NCI-H524 treated with DMSO at 0.1 percent for 48 hours (cell line): ENCODE data around the gene ICAM3.
"Not testable (repeated sequence)": the region's sequence is repeated elsewhere in the genome, so short reads cannot be mapped to it uniquely, and the experiment has no call there.

Experiments
- DNase-seq: peaks from one replicate; lab custom pipeline; 2025; lab: John Stamatoyannopoulos, UW

ICAM3 gene, protein sequence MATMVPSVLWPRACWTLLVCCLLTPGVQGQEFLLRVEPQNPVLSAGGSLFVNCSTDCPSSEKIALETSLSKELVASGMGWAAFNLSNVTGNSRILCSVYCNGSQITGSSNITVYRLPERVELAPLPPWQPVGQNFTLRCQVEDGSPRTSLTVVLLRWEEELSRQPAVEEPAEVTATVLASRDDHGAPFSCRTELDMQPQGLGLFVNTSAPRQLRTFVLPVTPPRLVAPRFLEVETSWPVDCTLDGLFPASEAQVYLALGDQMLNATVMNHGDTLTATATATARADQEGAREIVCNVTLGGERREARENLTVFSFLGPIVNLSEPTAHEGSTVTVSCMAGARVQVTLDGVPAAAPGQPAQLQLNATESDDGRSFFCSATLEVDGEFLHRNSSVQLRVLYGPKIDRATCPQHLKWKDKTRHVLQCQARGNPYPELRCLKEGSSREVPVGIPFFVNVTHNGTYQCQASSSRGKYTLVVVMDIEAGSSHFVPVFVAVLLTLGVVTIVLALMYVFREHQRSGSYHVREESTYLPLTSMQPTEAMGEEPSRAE

GRCh38 chr19:10339380-10339960 lies at the start of gene ICAM3:
Gene ICAM3 (minus strand): TSS chr19:10339624. CDS start chr19:10339614, 10 bp downstream.
- DNase-seq = no peak

- DNase-seq = peak; percentile 48
Observed at GRCh38 chr19:10388957-10389356, 49.5 kb upstream of the ICAM3 start.

DNA sequence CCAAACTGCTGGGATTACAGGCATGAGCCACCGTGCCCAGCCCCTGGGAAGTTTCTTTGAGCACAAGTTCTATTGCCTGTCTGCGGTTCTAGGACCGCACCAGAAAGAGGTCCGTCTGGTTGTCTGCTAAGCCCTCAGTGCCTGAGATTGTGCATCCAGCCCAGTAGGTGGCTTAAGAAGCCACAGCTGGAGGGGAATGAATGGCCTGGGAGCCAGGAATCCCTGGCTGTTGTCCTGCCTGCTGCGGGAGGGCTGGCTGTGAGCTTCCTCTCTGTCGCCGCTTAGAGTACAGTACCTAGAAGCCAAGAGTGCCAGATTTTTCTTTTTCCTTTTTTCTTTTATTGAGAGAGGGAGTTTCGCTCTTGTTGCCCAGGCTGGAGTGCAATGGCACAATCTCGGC lies 45.2 kb upstream of the ICAM3 start:
- DNase-seq = no peak

GRCh38 chr19:10383223-10383499 lies 43.7 kb upstream of the ICAM3 start:
- DNase-seq = not testable (repeated sequence)

DNA sequence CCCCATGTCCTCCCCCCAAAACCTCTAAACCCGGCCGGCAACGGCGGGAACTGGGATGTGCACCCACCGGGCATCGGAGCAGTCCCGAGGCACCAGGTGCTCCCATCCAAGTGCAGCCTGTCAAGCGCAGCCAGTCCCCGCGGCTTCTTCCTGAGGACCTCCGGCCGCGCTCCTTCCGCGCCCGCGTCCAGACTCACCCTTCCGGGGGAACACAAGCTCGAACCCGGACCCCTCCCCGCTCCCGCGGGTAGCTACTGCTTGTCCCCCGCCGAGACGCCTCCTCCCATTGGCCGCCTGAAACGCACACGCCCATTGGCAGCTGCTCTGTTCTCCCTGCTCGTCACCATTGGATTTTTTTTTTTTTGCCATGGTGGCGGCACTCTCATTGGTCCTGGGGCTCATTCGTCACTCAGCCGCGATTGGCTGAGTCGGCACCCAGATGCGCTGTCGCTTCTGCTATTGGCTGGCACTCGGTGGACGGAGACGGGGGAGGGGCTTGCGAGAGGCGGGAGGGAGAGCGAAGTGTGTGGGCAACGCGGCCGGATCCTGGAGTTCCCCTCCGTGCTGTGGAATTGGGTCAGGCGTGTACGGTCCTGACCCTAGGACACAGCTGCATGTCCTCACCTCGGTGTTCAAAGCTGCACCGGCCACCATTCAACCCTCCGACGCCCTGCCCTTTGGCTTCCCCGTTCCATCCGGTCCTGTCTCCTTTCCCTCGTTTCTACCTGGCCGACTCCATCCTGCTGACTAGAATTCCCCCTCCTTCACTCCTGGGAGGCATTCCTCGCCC lies 41.1 kb upstream of the ICAM3 start, which contains the start of gene TYK2:
Gene TYK2 (minus strand): TSS at position 260 of the 790 bp plus-strand sequence. CDS start 2,166 bp downstream, outside the sequence.
- peak; percentile 96 for DNase-seq

DNA sequence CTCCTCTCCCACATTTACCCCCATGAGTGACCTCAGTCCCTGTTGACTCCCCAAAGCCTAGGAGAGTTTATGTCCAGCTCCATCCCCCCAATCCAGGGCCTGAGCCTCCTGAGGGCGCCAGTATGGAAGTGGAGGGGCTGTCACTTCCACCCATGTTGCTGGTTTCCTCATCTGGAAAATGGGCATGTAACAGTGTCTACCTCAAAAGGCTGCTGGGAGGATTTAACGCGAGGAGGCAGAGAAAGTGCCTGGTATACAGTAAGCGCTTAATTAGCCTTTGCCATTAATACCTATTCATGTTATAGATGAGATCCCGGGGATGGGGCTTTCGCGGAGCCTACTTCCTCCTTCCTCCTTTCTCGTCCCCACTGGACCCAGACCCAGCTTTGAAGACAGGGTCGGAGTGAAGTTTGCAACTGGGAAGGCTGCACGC lies 40.5 kb upstream of the ICAM3 start:
- DNase-seq = no peak

DNA sequence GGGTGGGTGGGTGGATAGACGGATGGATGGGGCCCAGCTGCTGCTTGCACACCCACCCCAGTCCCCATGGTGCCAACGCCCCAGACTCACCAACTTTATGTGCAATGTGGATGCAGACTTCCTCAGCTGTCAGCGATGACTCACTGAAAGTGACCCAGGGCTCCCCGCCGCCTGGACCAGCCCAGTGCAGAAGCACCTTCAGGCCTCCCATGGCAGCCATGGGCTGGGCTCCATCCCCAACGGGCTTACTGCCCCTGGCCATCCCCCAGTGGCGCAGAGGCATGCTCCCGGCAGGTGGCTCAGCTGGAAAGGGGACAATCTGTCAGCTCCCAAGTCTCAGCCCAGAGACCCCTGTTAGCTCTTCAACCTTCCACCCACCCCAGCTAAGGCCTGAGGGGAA lies 38.7 kb upstream of the ICAM3 start:
- no peak for DNase-seq

GRCh38 chr19:10377140-10377640 lies 37.8 kb upstream of the ICAM3 start:
- DNase-seq = not testable (repeated sequence)

- DNase-seq = no peak
Observed at GRCh38 chr19:10374931-10375330, 35.5 kb upstream of the ICAM3 start.

- DNase-seq = no peak
Observed at GRCh38 chr19:10372690-10373089, 33.3 kb upstream of the ICAM3 start.

DNA sequence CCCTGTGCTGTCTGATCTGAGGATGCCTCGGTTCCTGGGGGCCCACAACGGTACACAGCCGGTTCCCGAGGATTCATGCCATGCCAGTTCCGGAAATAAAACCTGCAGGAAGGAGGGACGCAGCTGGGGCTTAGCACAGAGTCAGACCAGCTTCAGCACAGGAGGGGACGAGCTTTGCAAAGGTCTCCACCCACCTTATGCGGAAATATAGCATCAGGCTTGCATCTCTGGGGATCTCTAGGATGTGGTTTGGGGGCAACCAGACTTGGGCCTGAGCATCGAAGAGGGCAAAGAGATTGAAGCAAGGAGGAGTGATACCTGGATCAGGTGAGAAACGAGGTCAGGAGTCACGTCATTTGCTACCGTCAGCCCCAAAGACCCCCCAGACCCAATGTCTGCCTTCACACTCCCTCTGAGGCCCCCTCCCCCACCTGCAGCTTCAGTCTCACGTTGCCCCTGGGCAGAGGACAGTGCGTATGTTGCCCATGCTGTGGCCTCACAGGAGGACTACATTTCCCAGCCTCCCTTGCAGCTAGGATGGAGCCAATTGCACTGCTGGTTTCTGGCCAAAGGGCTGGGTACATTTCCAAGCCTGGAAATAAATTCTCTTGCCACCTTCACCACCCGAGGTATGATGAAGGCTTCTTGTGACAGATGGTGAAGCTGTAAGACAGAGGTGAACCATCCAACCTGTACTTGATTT lies 28.8 kb upstream of the ICAM3 start:
- DNase-seq = no peak

- not testable (repeated sequence) for DNase-seq
Observed at GRCh38 chr19:10366950-10367512, 27.6 kb upstream of the ICAM3 start.

DNA sequence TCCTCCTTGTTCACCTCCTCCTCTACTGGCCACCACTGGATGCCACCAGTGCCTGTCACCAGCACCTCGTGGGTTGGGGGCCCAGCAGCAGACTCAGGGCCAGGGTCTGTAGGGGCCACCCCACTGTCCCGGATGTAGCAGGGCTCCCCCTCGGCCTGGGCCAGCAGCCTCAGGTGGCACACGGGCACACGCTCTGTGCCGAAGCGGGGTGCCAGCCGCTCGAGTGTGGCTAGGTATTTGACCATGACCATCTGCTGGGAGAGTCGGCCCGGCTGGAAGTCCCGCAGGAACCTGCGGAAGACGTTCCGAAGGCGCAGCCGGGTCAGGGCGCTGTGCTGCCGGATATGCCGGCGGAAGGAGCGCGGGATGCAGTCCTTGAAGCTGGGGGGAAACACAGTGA lies 26.1 kb upstream of the ICAM3 start:
- no peak for DNase-seq

DNA sequence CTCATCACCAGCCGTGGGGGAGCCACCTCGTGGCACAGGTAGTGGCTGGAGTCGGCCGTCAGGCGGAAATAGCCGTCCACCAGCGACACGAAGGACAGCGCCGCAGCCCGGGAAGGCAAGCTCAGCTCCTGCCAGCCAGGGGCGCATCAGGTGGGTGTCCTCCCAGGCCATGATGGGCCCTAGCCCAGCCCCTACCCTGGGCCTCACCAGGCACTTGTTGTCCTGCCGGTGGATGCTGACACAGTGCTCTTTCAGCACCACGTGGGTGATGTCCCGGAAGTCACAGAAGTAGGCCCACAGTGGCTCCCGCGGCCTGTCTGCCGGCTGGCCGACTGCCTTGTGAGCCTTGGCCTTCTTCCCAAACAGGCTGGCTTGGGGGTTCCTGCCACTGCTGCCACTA lies 25.2 kb upstream of the ICAM3 start:
- DNase-seq = no peak

- no peak for DNase-seq
Observed at GRCh38 chr19:10363789-10364281, 24.4 kb upstream of the ICAM3 start.

DNA sequence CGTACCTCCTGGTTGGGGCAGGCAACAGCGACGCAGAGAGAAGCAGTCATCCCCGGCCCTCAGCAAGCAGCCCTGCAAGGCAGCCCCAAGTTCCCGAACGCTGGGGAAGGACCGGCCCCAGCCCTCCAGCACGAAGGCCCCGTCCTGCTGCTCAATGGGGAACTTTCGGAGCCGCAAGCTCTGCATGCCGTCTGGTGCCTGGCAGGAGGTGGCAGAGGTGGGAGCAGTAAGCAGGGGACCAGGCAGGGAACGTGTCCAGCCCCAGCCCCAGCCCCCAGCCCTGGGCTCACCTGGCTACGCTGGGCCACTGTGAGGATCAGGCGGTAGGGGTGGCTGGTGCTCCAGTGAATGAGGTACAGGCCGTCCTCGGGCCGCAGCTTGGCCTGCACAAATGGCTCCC lies 22.8 kb upstream of the ICAM3 start:
- no peak for DNase-seq

DNA sequence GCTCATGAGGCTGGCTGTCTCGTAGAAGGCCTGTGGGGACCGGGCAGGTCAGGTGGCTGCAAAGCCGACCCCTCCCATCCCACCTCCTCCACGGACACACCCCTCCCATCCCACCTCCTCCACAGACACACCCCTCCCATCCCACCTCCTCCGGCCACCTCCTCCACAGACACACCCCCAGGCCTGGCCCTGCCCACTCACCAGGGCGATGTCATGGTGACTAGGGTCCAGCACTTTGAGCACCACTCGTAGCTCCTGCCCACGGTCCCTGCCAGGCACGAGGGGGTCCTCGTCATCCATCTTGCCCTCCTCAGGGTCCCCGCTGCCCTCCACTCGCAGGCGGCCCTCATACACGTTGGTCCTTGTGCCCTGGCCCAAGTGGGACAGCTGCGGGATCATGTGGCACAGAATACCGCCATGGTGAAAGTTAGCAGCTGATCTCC lies 22.2 kb upstream of the ICAM3 start:
- no peak for DNase-seq

DNA sequence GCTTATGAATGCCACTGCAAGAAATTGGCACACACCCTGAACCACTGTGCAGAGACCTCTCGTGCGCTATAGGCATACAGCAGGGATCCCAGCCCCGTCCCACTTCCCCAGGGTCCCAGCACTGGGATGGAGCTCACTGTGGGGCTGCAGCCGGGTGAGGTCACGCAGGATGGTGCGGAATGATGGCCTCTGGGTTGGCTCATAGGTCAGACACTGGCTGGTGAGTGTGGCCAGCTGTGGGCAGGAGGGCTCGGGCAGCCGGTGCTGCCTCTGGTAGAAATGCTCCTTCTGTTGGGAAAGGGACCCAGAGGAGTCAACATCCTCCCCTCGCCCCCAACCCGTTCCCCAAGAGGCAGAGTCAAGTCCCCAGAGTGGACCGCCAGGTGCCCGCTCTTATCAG lies 17.0 kb upstream of the ICAM3 start:
- no peak for DNase-seq

- DNase-seq = no peak
Observed at GRCh38 chr19:10353793-10354391, 14.5 kb upstream of the ICAM3 start.

GRCh38 chr19:10352764-10353671 lies 13.6 kb upstream of the ICAM3 start:
- DNase-seq = no peak
